GM10266 (cell line): Measurements from ENCODE around the gene MEAF6.
A peak's percentile ranks its signal among the peaks of the same experiment; 100 is the strongest.

Experiments used
- DNase-seq: peaks from one replicate; pipeline ENCODE4 v3.0.0; 2012; ENCODE audit errors: extremely low spot score
- TF ChIP-seq, protein P1 (sequence below): IDR thresholded peaks from 2 replicates; pipeline ENCODE4 v1.5.1; 2012; ENCODE audit warnings: mild to moderate bottlenecking, low read depth; ENCODE audit not compliant: control insufficient read depth, insufficient read depth; ENCODE audit errors: missing control alignments

MEAF6 gene

DNA sequence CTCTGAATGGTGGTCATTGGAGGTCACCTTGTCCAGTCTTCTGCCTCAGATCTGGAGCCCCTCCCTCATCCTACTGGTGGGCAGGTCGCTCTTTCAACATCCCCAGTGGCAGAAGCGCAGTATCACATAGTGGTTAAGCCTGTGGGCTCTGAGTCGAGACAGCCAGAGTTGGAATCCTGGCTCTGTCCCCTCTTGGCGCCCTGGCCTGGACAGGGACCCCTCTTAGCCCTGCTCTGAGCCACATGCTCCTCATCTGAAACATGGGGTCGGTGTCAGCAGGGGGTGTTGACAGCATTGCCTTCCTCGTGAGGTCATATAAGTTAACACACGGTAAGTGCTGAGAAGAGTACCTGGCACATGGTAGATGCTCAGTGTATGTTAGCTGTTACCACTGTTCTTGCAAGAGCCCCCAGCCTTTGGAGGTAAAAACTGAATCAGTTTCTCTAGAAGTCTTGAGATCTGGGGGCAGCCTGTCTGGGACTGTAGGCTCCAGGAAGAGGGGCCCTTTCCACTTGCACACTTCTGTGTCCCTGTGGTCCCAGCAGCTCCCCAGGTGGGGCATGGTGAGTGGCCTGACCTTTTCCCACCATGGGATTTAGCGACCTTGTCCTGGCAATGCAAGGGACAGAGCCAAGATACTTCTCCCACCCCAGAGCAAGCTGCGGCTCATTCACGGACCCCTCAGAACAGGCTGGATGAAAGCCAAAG lies 33.8 kb downstream of the MEAF6 start:
- TF ChIP-seq, protein P1, sequence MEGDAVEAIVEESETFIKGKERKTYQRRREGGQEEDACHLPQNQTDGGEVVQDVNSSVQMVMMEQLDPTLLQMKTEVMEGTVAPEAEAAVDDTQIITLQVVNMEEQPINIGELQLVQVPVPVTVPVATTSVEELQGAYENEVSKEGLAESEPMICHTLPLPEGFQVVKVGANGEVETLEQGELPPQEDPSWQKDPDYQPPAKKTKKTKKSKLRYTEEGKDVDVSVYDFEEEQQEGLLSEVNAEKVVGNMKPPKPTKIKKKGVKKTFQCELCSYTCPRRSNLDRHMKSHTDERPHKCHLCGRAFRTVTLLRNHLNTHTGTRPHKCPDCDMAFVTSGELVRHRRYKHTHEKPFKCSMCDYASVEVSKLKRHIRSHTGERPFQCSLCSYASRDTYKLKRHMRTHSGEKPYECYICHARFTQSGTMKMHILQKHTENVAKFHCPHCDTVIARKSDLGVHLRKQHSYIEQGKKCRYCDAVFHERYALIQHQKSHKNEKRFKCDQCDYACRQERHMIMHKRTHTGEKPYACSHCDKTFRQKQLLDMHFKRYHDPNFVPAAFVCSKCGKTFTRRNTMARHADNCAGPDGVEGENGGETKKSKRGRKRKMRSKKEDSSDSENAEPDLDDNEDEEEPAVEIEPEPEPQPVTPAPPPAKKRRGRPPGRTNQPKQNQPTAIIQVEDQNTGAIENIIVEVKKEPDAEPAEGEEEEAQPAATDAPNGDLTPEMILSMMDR: no peak
- no peak for DNase-seq

DNA sequence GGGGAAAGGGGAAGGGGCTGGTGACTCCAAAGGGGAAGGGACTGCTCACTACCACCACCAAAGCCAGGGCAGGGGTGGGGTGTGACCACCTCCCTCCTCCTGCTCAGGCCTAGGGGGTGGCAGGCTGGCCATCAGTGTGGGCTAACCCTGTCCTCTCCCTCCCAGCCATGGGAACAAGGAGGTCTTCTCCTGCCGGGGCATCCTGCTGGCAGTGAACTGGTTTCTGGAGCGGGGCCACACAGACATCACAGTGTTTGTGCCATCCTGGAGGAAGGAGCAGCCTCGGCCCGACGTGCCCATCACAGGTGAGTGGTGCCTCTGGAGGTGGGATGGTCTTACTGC lies 34.5 kb downstream of the MEAF6 start:
- no peak for DNase-seq
- TF ChIP-seq, protein P1: no peak

DNA sequence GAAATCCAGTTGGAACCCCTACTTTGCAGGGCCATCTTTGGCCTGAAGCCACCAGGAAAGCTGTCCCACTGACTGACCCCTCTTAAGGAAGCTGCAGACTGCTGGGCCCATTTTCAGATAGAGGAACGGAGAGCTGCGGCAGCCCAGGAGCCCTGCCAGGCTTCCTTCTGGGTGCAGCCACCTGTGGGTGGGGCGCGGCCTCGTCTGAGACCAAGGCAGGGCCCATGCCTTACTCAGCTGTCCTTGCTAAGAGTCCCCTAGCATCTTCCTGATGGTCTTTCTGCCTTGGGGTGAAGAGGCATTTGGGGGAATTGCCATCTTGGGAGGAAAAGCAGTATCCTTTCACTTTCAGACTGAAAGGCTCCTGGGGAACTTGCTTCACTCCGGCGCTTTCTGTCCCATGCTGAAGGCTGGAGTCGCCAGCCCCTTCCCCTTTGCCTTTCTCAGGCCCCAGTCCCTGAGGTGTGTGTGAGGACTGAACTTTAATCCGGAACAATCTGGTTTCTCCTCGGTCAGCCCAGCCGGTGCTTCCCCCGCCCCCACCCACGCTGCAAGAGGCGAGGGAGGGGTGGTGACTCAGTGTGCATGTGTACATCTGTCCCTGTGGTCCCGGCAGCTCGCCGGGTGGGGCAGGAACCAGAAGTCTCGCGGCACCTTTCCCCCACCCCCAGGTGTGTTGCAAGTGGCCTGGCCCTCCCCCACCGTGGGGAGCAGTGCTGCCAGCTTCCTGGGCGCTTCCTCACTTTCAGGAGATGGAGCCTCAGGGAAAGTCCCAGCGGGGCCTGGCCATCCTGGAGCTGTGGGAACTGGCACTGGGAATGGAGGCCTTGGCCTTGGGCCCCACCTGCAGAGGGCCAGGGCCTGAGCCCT lies 35.1 kb downstream of the MEAF6 start:
- TF ChIP-seq, protein P1: no peak
- DNase-seq: peak; percentile 89

DNA sequence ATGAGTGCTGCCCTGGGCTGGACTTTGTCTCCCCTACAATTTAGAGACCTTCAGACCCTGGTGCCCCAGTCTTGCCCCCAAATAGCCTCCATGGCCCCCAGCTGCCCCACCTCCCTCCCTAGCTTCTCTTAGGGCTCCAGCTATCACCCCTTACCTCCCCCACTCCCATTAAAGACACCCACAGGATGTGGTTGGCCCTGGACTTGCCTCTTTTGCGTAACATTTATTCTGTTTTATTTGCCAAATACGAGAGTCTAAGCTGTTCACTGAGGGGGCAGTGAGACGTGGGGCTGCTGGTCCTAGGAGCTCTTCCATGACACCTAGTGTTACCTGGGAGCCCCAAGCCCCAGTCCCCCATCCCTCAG lies 35.7 kb downstream of the MEAF6 start:
- DNase-seq: no peak
- TF ChIP-seq, protein P1: no peak

DNA sequence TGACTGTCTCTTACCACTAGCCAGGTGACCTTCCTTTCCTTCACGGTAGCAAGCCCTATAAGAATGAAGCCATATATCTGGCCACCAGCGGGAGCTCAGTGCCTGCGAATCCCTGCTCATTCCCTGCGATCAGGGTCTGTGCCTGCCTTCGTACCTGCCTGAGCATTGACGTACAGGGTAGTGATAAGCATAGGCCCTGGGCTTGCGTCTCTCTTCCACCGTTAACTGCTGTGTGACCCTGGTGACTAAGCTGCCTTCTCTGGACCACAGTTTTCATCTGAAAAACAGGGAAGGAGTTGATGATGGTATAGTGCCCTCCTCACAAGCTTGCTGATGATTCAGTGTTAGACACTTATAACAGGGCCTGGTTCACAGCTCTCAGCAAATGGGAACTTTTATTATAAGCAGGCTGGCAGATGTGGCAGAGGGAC lies 36.1 kb downstream of the MEAF6 start:
- no peak for DNase-seq
- TF ChIP-seq, protein P1: peak; percentile 11

DNA sequence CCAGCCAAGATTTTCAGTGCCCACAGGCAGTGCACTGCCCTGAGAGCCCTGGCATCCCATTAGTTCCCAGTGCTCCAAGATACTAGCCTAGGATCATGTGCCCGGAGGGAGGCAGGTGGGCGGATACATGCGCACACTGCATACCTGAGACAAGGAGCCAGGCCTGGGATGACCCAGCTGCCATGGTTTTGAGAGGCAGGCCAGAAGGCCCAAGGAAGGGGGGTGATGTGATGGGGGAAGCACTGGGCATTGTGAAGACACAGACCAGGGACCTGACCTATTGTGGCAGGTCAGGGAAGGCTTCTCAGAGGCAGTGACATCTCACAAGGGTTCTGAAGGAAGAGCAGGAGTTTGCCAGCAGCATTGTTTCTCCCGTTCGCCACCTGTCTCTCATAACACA lies 36.6 kb downstream of the MEAF6 start:
- TF ChIP-seq, protein P1: no peak
- no peak for DNase-seq
